Smooth muscle cell (in vitro differentiated cells): ENCODE data around the gene OR13A1. TPM values are rescaled to one million over a fixed set of nuclear protein-coding genes. Genes with fewer than 3 reads are reported as not detected.

ENCODE experiments used
- DNase-seq: peaks from one replicate; lab custom pipeline; 2025; ENCODE audit not compliant: unreplicated experiment; lab: John Stamatoyannopoulos, UW
- H2AFZ ChIP-seq: fragments of 200-600 bp; sonication (generic); 2 replicates; pipeline ENCODE4 v1.6.0; 2016; ENCODE audit warnings: antibody characterized with exemption, low read depth, mild to moderate bottlenecking
- H3F3A ChIP-seq: fragments of 200-600 bp; sonication (generic); 2 replicates; pipeline ENCODE4 v1.6.0; 2017; ENCODE audit warnings: antibody characterized with exemption, low read depth
- H3K27ac ChIP-seq: fragments of 200-600 bp; sonication (generic); 2 replicates; pipeline ENCODE4 v1.5.1; 2016; ENCODE audit warnings: low read depth, mild to moderate bottlenecking
- H3K27me3 ChIP-seq: fragments of 200-600 bp; sonication (generic); 2 replicates; pipeline ENCODE4 v1.6.1; 2016; ENCODE audit warnings: low read depth, mild to moderate bottlenecking
- H3K36me3 ChIP-seq: fragments of 200-600 bp; sonication (generic); 2 replicates; pipeline ENCODE4 v1.5.1; 2016; ENCODE audit warnings: low read depth
- H3K4me1 ChIP-seq: fragments of 200-600 bp; sonication (generic); 2 replicates; pipeline ENCODE4 v1.5.1; 2016; ENCODE audit warnings: low read depth
- H3K4me2 ChIP-seq: fragments of 200-600 bp; sonication (generic); 2 replicates; pipeline ENCODE4 v1.6.0; 2016; ENCODE audit warnings: mild to moderate bottlenecking
- H3K4me3 ChIP-seq: fragments of 200-600 bp; sonication (generic); 2 replicates; pipeline ENCODE4 v1.5.1; 2016; ENCODE audit warnings: mild to moderate bottlenecking
- H3K79me2 ChIP-seq: fragments of 200-600 bp; sonication (generic); 2 replicates; pipeline ENCODE4 v1.6.0; 2016; ENCODE audit warnings: low read depth, mild to moderate bottlenecking
- H3K9ac ChIP-seq: fragments of 200-600 bp; sonication (generic); 2 replicates; pipeline ENCODE4 v1.6.0; 2016; ENCODE audit warnings: low read depth
- H3K9me3 ChIP-seq: fragments of 200-600 bp; sonication (generic); replicated peaks from 2 replicates; pipeline ENCODE4 v1.5.1; 2016; ENCODE audit warnings: low read depth
- H4K20me1 ChIP-seq: fragments of 200-600 bp; sonication (generic); 2 replicates; pipeline ENCODE4 v1.6.0; 2016; ENCODE audit warnings: low read depth
- WGBS: methylation state at CpG from one replicate; pipeline ENCODE4 v1.1.7; 2016; ENCODE audit warnings: low lambda C conversion rate; 5-methylcytosine and 5-hydroxymethylcytosine counted together
- polyA plus RNA-seq: library from polyadenylated mRNA; unstranded; fragments of >200 nt; fragmentation: Nextera tagmentation; extraction: Ambion mirVana; gene quantifications from 2 replicates; pipeline ENCODE4 v1.2.1, GENCODE V29; 2016
- total RNA-seq: library from RNA; depleted of rRNA; stranded (reverse); fragments of >200 nt; gene quantifications from 2 replicates; pipeline ENCODE4 v1.2.3, GENCODE V29; 2014
- TF ChIP-seq, protein P1 (sequence below): fragments of 200-600 bp; sonication (generic); IDR thresholded peaks from 2 replicates; pipeline ENCODE4 v1.5.1; 2017; ENCODE audit warnings: borderline replicate concordance, mild to moderate bottlenecking, antibody characterized with exemption; ENCODE audit not compliant: insufficient read depth, poor library complexity, severe bottlenecking

The OR13A1 gene
- total and polyA plus RNA-seq, 2 experiments from 2014 or later, result not detected

GRCh38 chr10:45253183-45253914 is 62.1 kb downstream of the OR13A1 start:
- no peaks in the 10 kb centered on the region for H3K4me1 ChIP-seq
- H3K9ac ChIP-seq, result no peak overlapping the region
- H3K27me3 ChIP-seq, result no peaks in the 10 kb centered on the region
- no peak overlapping the region for H2AFZ ChIP-seq
- WGBS, result 80% methylated on average over 2 of the region's 2 CpGs
- no peak overlapping the region for H3K4me3 ChIP-seq
- TF ChIP-seq, protein P1, sequence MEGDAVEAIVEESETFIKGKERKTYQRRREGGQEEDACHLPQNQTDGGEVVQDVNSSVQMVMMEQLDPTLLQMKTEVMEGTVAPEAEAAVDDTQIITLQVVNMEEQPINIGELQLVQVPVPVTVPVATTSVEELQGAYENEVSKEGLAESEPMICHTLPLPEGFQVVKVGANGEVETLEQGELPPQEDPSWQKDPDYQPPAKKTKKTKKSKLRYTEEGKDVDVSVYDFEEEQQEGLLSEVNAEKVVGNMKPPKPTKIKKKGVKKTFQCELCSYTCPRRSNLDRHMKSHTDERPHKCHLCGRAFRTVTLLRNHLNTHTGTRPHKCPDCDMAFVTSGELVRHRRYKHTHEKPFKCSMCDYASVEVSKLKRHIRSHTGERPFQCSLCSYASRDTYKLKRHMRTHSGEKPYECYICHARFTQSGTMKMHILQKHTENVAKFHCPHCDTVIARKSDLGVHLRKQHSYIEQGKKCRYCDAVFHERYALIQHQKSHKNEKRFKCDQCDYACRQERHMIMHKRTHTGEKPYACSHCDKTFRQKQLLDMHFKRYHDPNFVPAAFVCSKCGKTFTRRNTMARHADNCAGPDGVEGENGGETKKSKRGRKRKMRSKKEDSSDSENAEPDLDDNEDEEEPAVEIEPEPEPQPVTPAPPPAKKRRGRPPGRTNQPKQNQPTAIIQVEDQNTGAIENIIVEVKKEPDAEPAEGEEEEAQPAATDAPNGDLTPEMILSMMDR, result no peak
- no peak for DNase-seq
- no peaks in the 10 kb centered on the region for H3K9me3 ChIP-seq
- no peak overlapping the region for H3K4me2 ChIP-seq
- no peaks in the 10 kb centered on the region for H3K79me2 ChIP-seq
- no peaks in the 10 kb centered on the region for H3F3A ChIP-seq
- no peaks in the 10 kb centered on the region for H3K36me3 ChIP-seq
- no peaks in the 10 kb centered on the region for H4K20me1 ChIP-seq
- H3K27ac ChIP-seq, result no peak overlapping the region

Other genes with a start within 250 kb of the OR13A1 start
- gene ALOX5, start 58.6 kb upstream of the OR13A1 start, total RNA-seq, result 0.09 and 0.18 TPM in 2 replicates
- 0.27 TPM in 1 of 2 replicates, not detected in the other for gene ALOX5, start 58.6 kb upstream of the OR13A1 start, polyA plus RNA-seq